WTC11 (cell line): ENCODE measurements around the gene CPNE4. TPM values are rescaled to one million over a fixed set of nuclear protein-coding genes. Genes with fewer than 3 reads are reported as not detected.

Source experiments
- ATAC-seq: fragments of 200-7000 bp; cut with Tn5 transposase; 2 replicates; pipeline ENCODE4 v1.10.0; 2021; ENCODE audit warnings: mild to moderate bottlenecking, moderate library complexity
- CTCF ChIA-PET: fragments of 300-600 bp; sonication (Branson Sonifier 250); formaldehyde crosslinking; loops from one replicate; lab custom pipeline; 2021; ENCODE audit warnings: antibody characterized with exemption; lab: Charles Lee
- POLR2A ChIA-PET: fragments of 350-600 bp; sonication (Branson Sonifier 250); formaldehyde crosslinking; loops from one replicate; lab custom pipeline; 2021; ENCODE audit warnings: antibody characterized with exemption; lab: Charles Lee
- DNase-seq: peaks from one replicate; pipeline ENCODE4 v3.0.0; 2021; ENCODE audit warnings: low spot score
- H3K27ac Mint-ChIP-seq: 2 replicates; pipeline ENCODE4 v1.8.0; 2021; ENCODE audit warnings: mixed read lengths
- H3K27me3 Mint-ChIP-seq: 2 replicates; pipeline ENCODE4 v1.8.0; 2021; ENCODE audit warnings: low read depth, mild to moderate bottlenecking, moderate library complexity, mixed read lengths
- H3K36me3 Mint-ChIP-seq: 2 replicates; pipeline ENCODE4 v1.8.0; 2021; ENCODE audit warnings: mixed read lengths
- H3K4me1 Mint-ChIP-seq: 2 replicates; pipeline ENCODE4 v1.8.0; 2022; ENCODE audit warnings: mixed read lengths
- H3K4me3 Mint-ChIP-seq: 2 replicates; pipeline ENCODE4 v1.8.0; 2021; ENCODE audit warnings: mild to moderate bottlenecking, moderate library complexity, mixed read lengths
- H3K9me3 Mint-ChIP-seq: 2 replicates; pipeline ENCODE4 v1.8.0; 2021; ENCODE audit warnings: mixed read lengths
- AFF4 ChIP-seq: sonication (generic); formaldehyde crosslinking; IDR thresholded peaks from 2 replicates; pipeline ENCODE4 v1.8.1; 2023; ENCODE audit warnings: mild to moderate bottlenecking, missing genetic modification reagents, borderline replicate concordance
- CTCF ChIP-seq: fragments of 200-600 bp; IDR thresholded peaks from 2 replicates; pipeline ENCODE4 v1.8.0; 2022; ENCODE audit warnings: antibody characterized with exemption
- ETV6 ChIP-seq: sonication (generic); formaldehyde crosslinking; IDR thresholded peaks from 2 replicates; pipeline ENCODE4 v1.8.1; 2022; ENCODE audit warnings: mild to moderate bottlenecking, missing genetic modification reagents
- MXD4 ChIP-seq: fragments of 250-450 bp; sonication (Bioruptor Pico); IDR thresholded peaks from 2 replicates; pipeline ENCODE4 v1.8.0; 2021; ENCODE audit warnings: mild to moderate bottlenecking, moderate library complexity, borderline replicate concordance
- NFATC4 ChIP-seq: fragments of 250-450 bp; sonication (Bioruptor Pico); IDR thresholded peaks from 2 replicates; pipeline ENCODE4 v1.9.0; 2021; ENCODE audit warnings: mild to moderate bottlenecking
- NFE2L1 ChIP-seq: sonication (generic); formaldehyde crosslinking; IDR thresholded peaks from 2 replicates; pipeline ENCODE4 v1.8.1; 2023; ENCODE audit warnings: missing genetic modification reagents
- OVOL2 ChIP-seq: fragments of 250-450 bp; sonication (Bioruptor Pico); IDR thresholded peaks from 2 replicates; pipeline ENCODE4 v1.9.0; 2021; ENCODE audit warnings: mild to moderate bottlenecking, borderline replicate concordance
- PREB ChIP-seq: sonication (generic); formaldehyde crosslinking; IDR thresholded peaks from 2 replicates; pipeline ENCODE4 v1.8.1; 2022; ENCODE audit warnings: mild to moderate bottlenecking, missing genetic modification reagents, moderate library complexity, borderline replicate concordance
- TCF7 ChIP-seq: sonication (generic); formaldehyde crosslinking; IDR thresholded peaks from 2 replicates; pipeline ENCODE4 v1.8.0; 2022; ENCODE audit warnings: mild to moderate bottlenecking, low read depth, missing genetic modification reagents, moderate library complexity
- TEAD4 ChIP-seq: sonication (generic); formaldehyde crosslinking; IDR thresholded peaks from 2 replicates; pipeline ENCODE4 v1.8.0; 2022; ENCODE audit warnings: mild to moderate bottlenecking, missing genetic modification reagents
- ZBTB43 ChIP-seq: sonication (generic); formaldehyde crosslinking; IDR thresholded peaks from 2 replicates; pipeline ENCODE4 v1.8.1; 2023; ENCODE audit warnings: mild to moderate bottlenecking, missing genetic modification reagents
- ZNF416 ChIP-seq: fragments of 250-450 bp; sonication (Bioruptor Pico); IDR thresholded peaks from 2 replicates; pipeline ENCODE4 v1.9.0; 2021; ENCODE audit warnings: mild to moderate bottlenecking, inconsistent platforms
- ZSCAN18 ChIP-seq: fragments of 250-450 bp; sonication (Bioruptor Pico); IDR thresholded peaks from 2 replicates; pipeline ENCODE4 v2.1.2; 2022; ENCODE audit warnings: mild to moderate bottlenecking, moderate library complexity
- total RNA-seq: library from RNA; stranded (reverse); gene quantifications from 3 replicates; pipeline ENCODE4 v1.2.3, GENCODE V29; 2021
- TF ChIP-seq, protein P1 (sequence below): sonication (generic); formaldehyde crosslinking; IDR thresholded peaks from 2 replicates; pipeline ENCODE4 v1.8.0; 2022; ENCODE audit warnings: mild to moderate bottlenecking, missing genetic modification reagents
- TF ChIP-seq, protein P2 (sequence below): sonication (generic); formaldehyde crosslinking; IDR thresholded peaks from 2 replicates; pipeline ENCODE4 v1.8.0; 2022; ENCODE audit warnings: missing genetic modification reagents

Gene CPNE4
- total RNA-seq, 1 experiment from 2014 or later = 2.4 TPM

DNA sequence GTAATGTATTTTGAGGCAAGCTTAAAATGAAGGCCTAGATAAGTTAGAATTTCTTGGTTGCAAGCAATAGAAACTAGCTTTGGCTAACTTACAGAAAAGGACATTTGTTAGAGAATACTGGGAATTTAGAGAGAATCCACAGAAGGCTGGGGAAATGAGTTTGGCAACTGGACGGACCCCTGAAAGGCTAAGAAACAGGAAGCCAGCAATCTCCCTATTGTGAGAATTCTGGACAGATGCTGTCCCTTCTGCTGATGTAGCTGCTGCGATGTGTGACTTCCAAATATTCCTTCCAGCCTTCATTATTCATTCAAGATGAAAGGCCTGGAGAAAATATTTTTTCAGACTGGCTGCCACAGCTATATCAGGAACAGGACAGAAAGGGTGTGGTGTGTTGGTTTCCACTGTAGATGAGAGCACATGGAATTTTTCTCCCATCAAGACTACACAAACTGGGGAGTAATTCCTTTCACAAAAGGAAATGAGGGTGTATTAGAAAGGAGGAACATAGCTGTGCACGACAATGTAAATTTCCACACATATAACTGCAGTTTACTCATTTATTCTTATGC lies 213.5 kb downstream of the CPNE4 start (continued):
- TF ChIP-seq ZSCAN18 (no peak), ETV6 (CRISPR knock-in tag) (no peak), MXD4 (CRISPR knock-in tag) (no peak)
- TF ChIP-seq, protein P1, sequence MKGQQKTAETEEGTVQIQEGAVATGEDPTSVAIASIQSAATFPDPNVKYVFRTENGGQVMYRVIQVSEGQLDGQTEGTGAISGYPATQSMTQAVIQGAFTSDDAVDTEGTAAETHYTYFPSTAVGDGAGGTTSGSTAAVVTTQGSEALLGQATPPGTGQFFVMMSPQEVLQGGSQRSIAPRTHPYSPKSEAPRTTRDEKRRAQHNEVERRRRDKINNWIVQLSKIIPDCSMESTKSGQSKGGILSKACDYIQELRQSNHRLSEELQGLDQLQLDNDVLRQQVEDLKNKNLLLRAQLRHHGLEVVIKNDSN = no peak

DNA sequence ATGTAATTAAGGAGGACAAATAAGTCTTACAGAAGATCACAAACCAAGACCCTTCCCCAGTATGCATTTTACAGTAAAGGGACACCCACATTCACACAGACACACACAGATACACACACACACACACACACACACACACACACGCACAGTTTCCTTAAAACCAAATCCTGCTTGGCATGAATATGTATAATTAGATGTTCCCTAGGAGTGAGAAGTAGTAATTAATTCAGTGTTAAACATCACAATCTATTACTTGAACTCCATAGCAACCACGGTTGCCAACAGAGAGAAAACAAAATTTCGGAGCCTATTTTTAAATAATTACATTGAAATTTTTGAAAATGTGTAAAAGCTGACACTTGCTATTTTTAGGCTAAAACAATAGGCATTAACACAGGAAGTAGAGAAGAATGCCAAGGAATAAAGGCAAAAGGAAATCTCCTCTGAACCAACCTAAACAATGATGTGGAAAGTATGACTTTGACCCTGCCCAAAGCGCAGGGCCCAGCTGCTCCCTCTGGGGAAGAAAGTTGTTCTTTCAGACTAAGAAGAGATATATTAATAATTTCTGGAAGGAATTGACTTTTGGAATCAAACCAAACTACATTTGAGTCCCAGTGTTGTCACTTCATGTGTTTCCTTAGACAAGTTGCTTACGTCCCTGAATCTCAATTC lies 215.3 kb downstream of the CPNE4 start:
- no peaks in the 10 kb centered on the region for H3K9me3 Mint-ChIP-seq
- CTCF ChIA-PET = no interaction called here
- H3K36me3 Mint-ChIP-seq = no peaks in the 10 kb centered on the region
- DNase-seq (no peak), ATAC-seq (no peak)
- no peak for TF ChIP-seq NFE2L1
- TF ChIP-seq, protein P2, sequence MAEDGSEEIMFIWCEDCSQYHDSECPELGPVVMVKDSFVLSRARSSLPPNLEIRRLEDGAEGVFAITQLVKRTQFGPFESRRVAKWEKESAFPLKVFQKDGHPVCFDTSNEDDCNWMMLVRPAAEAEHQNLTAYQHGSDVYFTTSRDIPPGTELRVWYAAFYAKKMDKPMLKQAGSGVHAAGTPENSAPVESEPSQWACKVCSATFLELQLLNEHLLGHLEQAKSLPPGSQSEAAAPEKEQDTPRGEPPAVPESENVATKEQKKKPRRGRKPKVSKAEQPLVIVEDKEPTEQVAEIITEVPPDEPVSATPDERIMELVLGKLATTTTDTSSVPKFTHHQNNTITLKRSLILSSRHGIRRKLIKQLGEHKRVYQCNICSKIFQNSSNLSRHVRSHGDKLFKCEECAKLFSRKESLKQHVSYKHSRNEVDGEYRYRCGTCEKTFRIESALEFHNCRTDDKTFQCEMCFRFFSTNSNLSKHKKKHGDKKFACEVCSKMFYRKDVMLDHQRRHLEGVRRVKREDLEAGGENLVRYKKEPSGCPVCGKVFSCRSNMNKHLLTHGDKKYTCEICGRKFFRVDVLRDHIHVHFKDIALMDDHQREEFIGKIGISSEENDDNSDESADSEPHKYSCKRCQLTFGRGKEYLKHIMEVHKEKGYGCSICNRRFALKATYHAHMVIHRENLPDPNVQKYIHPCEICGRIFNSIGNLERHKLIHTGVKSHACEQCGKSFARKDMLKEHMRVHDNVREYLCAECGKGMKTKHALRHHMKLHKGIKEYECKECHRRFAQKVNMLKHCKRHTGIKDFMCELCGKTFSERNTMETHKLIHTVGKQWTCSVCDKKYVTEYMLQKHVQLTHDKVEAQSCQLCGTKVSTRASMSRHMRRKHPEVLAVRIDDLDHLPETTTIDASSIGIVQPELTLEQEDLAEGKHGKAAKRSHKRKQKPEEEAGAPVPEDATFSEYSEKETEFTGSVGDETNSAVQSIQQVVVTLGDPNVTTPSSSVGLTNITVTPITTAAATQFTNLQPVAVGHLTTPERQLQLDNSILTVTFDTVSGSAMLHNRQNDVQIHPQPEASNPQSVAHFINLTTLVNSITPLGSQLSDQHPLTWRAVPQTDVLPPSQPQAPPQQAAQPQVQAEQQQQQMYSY (CRISPR knock-in tag) = no peak
- TF ChIP-seq PREB (CRISPR knock-in tag) = no peak
- no peak for TF ChIP-seq TCF7 (CRISPR knock-in tag)
- no peak for TF ChIP-seq ZBTB43 (CRISPR knock-in tag)
- TF ChIP-seq AFF4 (CRISPR knock-in tag) = no peak
- TF ChIP-seq CTCF = no peak
- TF ChIP-seq ZNF416 = no peak
- no peak for TF ChIP-seq TEAD4 (CRISPR knock-in tag)
- TF ChIP-seq NFATC4 (CRISPR knock-in tag) = no peak
- no peak for TF ChIP-seq OVOL2 (CRISPR knock-in tag)
- peaks cover 25% of the 10 kb centered on the region for H3K4me1 Mint-ChIP-seq
- no peak overlapping the region for H3K4me3 Mint-ChIP-seq
- H3K27ac Mint-ChIP-seq = no peak overlapping the region; the same call in 1 of the 2 replicates
- POLR2A ChIA-PET = no interaction called here
- H3K27me3 Mint-ChIP-seq = no peaks in the 10 kb centered on the region
